Fibroblast of lung (primary cell): ENCODE results near the gene RNF220.

Source experiments
- EZH2 ChIP-seq: IDR thresholded peaks from 2 replicates; pipeline ENCODE4 v1.5.1; 2012; ENCODE audit warnings: low read length, control low read depth, mild to moderate bottlenecking; ENCODE audit errors: missing control alignments
- TF ChIP-seq, protein P1 (sequence below), 2 donors: IDR thresholded peaks in 1 of 2; conservative IDR thresholded peaks in 1 of 2; 1 replicate in 1 of 2; 2 replicates in 1 of 2; pipeline ENCODE4 v1.5.1; 2011 to 2012; ENCODE audit warnings: low read length in 2 of 2, control low read depth in 1 of 2, inconsistent platforms in 1 of 2, low read depth in 1 of 2, mild to moderate bottlenecking in 1 of 2

DNA sequence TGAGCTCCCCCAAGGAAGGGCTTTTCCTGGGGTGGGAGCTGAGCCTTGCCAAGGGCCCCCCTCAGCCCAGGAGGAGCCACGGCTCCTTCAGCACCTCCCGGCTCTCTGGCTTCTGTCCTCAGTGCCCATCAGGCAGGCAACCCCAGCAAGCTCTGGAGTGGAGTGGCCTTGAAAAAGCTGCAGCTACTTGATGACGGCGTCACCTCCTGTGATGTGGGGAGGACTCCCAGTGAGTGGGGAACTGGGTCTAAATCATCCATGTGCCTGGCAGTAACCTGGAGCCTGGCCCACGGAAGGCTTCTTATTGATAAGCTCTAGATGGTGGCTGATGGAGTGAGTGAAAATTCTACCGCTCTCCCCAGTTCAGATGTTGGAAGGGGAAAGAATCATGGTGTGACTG is 154.9 kb downstream of the RNF220 start:
- TF ChIP-seq, protein P1, sequence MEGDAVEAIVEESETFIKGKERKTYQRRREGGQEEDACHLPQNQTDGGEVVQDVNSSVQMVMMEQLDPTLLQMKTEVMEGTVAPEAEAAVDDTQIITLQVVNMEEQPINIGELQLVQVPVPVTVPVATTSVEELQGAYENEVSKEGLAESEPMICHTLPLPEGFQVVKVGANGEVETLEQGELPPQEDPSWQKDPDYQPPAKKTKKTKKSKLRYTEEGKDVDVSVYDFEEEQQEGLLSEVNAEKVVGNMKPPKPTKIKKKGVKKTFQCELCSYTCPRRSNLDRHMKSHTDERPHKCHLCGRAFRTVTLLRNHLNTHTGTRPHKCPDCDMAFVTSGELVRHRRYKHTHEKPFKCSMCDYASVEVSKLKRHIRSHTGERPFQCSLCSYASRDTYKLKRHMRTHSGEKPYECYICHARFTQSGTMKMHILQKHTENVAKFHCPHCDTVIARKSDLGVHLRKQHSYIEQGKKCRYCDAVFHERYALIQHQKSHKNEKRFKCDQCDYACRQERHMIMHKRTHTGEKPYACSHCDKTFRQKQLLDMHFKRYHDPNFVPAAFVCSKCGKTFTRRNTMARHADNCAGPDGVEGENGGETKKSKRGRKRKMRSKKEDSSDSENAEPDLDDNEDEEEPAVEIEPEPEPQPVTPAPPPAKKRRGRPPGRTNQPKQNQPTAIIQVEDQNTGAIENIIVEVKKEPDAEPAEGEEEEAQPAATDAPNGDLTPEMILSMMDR (conservative IDR thresholded peaks at IDR 0.05 in 1 of 2, IDR thresholded peaks at IDR 0.05 in 1 of 2; ENCODE audit: low read depth in 1 of 2, low read length in 2 of 2), result no peak
- no peak for TF ChIP-seq EZH2
